Astrocyte (in vitro differentiated cells and primary cell): Measurements from ENCODE around the gene DPP7.

Experiments used
- CTCF ChIP-seq: IDR thresholded peaks from 2 replicates; pipeline ENCODE4 v1.5.1; 2011; ENCODE audit warnings: low read depth, mild to moderate bottlenecking, inconsistent platforms, low read length, moderate library complexity; ENCODE audit not compliant: insufficient read depth
- EZH2 ChIP-seq: IDR thresholded peaks from 2 replicates; pipeline ENCODE4 v1.6.1; 2012; ENCODE audit warnings: mild to moderate bottlenecking, low read length, inconsistent platforms; ENCODE audit not compliant: insufficient read depth

- TF ChIP-seq CTCF (no peak), EZH2 (no peak)
Observed at GRCh38 chr9:137112564-137113384, 1.8 kb downstream of the DPP7 start.
